GM18858 (cell line): Measurements from ENCODE around the gene ATP5F1E.
A peak's percentile ranks its signal among the peaks of the same experiment; 100 is the strongest.
"Not testable (repeated sequence)": the region's sequence is repeated elsewhere in the genome, so short reads cannot be mapped to it uniquely, and the experiment has no call there.

Experiments used
- ATAC-seq: cut with Tn5 transposase; IDR thresholded peaks from one replicate; pipeline ENCODE4 v1.9.1; 2021; ENCODE audit not compliant: unreplicated experiment

ATP5F1E gene

DNA sequence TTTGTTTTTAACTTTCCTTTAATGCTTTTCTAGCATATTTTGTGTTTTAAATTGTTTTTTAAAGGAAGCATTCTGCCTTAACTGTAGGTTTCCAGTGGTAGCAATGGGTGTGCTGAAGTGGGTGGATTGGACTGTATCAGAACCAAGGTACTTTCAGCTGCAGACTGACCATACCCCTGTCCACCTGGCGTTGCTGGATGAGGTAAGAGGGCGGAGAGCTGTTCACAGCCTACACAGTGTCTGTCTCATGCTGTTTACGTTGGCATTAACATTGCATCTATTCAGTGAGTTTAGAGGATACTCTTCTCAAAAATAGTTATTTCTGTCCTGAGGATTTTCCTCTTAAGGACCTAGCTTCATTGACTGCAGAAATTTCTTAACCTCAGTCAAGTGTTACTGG, 39.2 kb downstream of the ATP5F1E start:
- ATAC-seq: no peak

DNA sequence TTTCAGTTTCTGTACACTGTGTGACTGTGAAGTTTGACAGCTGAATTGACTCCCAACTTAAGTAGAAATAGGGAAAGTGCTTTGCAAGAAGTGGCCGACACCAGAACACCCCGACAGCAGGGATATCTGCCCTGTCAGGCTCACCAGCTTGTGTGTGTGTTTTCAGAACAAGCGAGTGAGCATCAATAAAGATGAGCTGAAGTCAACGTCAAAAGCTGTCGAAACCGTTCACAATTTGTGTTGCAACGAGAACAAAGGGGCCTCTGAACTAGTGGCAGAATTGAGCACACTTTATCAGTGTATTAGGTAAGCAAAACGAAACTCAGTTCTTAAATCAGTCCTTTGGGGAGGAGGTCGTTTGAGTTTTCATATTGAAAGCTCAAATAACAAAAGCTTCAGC, 40.4 kb downstream of the ATP5F1E start:
- no peak for ATAC-seq

GRCh38 chr20:58990651-58991445, 41.3 kb downstream of the ATP5F1E start:
- ATAC-seq: no peak

- no peak for ATAC-seq
Observed at GRCh38 chr20:58989196-58989595, 42.9 kb downstream of the ATP5F1E start.

- ATAC-seq: no peak
Observed at GRCh38 chr20:58988565-58988882, 43.6 kb downstream of the ATP5F1E start.

DNA sequence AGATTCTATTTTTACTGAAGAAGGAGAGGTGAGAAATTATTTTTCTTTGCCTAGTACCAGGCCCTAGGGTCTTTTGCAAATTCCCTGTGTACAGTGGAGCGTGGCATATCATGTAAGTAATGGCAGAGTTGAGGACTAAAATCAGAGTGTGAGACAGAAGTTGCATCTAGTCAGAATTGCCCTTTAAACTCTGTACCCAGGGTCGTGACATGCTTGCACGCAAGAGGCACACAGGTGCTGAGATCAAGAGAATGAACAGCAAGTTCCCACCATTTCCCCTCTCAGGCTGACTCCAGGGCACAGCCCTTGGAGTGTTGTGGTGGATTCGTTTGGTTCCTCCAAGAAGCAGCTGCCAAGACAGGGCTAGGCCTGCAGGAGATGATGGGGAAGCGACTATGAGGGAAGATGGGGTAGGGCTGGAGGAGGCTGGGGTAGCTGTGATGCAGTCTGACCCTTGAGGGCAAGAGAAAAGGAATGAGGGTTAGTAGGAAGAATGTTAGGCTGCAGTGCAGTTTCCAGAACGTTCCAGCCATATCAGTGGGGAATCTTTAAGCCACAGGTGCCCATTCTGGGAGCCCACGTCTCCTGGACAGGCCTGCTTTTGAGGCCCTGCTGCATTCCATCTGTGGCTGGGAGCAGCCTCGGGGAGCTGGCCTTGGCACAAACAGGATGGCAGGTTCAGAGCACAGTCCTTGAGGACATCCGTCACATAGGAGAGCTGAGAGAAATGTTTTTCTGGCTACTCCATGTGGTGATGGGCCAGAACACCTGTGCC, 44.2 kb downstream of the ATP5F1E start:
- no peak for ATAC-seq

- ATAC-seq: no peak
Observed at GRCh38 chr20:58986968-58987517, 45.1 kb downstream of the ATP5F1E start.

GRCh38 chr20:58986286-58986967, 45.7 kb downstream of the ATP5F1E start:
- no peak for ATAC-seq

- no peak for ATAC-seq
Observed at GRCh38 chr20:58985656-58986055, 46.5 kb downstream of the ATP5F1E start.

DNA sequence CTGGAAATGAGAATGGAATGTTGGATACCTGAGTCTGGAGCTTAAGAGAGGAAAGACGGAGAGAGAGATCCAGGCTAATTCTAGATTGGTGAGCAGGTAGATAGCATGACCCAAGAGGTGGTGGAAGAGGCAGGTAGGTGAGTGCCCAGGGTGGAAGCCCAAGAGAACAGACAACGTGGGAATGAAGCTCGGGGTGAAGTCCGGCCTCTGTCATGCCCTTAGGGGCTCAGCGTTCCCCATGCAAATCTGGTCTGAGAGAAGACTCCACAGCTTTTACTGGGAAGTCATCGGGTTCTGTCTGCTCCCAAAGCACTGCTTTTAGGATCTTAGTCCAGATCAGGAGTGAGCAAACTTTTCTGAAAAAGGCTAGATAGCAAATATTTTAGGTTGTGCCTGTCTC, 47.4 kb downstream of the ATP5F1E start:
- no peak for ATAC-seq

DNA sequence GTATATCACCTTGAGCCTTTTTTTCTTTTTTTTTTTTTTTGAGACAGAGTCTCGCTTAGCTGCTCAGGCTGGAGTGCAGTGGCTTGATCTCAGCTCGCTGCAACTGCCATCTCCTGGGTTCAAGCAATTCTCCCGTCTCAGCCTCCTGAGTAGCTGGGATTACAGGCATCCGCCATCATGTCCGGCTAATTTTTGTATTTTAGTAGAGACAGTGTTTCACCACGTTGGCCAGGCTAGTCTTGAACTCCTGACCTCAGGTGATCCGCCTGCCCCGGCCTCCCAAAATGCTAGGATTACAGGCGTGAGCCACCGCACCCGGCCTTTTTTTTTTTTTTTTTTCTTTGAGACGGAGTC, 49.0 kb downstream of the ATP5F1E start:
- ATAC-seq: not testable (repeated sequence)

DNA sequence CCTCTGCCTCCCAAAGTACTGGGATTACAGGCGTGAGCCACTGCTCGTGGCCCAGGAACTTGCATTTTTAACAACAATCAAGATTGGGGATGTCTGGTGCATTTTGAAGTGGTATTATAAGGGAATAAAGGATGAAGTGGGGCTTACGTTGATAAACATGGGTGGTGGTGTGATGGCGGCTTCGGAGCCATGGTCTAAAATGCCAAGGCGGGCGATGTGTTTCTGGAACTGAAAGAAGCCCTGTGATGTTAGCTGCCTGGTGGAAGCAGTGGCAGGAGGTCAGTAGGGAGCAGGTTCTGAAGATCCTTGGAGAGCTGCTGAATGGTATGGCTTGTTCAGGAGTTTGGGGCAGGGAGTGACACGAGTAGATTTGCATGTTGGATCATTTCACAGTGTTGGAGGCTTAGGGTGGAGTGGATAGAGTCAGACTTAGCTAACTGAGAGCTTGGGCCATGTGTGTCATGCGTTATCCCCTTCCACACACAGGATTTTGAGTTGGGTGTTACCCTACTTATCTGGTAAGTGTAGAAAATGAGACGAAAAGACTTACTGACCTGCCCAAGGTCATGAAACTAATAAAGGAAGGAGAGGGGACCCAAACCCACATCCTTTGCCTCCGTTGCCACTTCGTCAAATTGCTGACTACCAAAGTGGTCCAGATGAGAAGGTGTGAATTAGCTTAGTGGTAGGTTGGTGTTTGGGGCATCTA, 49.6 kb downstream of the ATP5F1E start:
- no peak for ATAC-seq

GRCh38 chr20:58981628-58982364, 50.3 kb downstream of the ATP5F1E start:
- no peak for ATAC-seq

DNA sequence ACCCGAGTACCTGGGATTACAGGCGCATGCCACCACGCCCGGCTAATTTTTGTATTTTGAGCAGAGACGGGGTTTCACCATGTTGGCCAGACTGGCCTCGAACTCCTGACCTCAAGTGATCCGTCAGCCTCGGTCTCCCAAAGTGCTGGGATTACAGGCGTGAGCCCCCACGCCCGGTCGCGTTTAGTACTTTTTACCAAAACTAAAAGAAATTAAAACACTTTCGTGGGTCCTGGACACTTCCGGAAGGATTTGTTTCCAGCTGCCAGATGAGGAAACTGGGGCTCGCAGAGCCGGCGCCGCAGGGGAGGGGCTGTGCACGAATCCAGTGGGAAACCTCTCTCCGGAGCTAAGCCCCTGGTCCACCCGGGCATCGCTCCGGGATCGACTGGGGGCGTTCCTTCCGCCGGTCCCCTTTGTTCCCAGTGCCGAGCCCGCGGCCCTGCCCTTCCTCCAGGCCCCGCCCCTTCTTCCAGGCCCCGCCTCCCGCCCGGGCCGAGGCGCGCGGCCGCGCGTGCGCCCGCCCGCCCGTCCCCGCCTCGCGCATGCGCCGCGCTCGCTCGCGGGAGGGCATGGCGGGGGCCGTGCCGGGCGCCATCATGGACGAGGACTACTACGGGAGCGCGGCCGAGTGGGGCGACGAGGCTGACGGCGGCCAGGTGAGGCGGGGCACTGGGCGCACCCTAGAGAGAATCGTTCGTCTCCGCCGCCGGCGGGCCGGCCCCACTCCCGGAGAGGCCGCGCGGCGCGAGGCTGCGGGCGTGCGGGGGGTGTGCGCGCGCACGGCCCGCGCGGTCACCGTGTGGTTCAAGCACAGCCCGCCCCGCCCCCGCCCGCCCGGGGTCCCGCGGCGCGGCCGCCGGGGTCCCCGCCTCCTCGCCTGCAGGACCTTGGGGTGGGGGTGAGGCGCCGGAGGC, 51.2 kb downstream of the ATP5F1E start, which contains the start of gene NELFCD:
NELFCD (plus strand) TSS at position 546 of the 917 bp plus-strand sequence; CDS start at position 600, 54 bp downstream.
- peak; percentile 68 for ATAC-seq

DNA sequence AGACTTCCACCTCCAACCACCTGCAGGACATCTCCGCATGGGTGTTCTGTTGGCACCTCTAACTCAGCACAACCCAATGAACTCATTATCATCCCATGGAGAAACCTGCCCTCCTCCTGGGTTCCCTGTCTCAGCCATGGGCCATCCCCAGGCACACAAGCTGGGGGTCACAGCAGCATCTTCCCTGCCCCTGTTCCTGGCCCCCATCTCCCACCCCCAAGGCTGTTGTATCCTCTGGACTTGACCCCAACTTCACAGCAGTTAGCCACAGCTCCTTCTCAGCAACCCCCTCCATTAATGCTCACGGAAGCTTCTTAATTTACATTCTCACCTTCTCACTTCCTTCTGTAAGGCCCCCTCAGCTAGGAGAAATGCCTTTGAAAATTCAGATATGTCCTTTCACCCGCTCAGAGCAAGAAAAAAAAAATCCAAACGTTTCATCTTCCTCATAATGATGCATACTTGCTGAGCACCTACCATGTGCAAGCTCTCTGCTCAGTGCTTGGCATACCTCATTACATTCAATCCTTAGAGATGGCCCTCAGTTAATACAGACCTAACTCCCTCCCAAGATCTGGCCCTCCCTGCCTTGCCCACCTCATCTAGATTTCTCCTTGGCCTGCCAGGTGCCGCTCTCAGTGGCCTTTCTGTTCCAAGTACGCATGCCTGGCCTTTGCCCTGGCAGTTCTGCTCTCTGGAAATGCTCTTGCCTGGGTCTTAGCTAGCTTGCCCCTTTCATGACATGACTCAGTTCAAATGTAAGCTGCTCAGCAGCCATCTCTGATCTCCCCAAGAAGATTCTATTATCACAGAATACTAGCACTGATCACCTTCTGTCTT, 53.6 kb downstream of the ATP5F1E start:
- no peak for ATAC-seq

GRCh38 chr20:58976061-58976730, 55.9 kb downstream of the ATP5F1E start:
- no peak for ATAC-seq
